NCI-H460 (cell line): ENCODE data around the gene TIGIT. TPM values are rescaled to one million over a fixed set of nuclear protein-coding genes. Genes with fewer than 3 reads are reported as not detected.

Experiments
- DNase-seq: peaks from one replicate; pipeline ENCODE4 v3.0.0-alpha.2; 2016; ENCODE audit warnings: low read depth; ENCODE audit errors: extremely low read depth
- total RNA-seq: library from RNA; depleted of rRNA; stranded (reverse); fragments of >200 nt; shearing (Covaris generic); gene quantifications from 2 replicates; pipeline ENCODE4 v1.2.3, GENCODE V29; 2014; rRNA removed

The TIGIT gene
- total RNA-seq, 1 experiment from 2014 or later, result not detected

- no peak for DNase-seq
These were observed 56.9 kb downstream of the TIGIT start for GRCh38 chr3:114350690-114351089.

DNA sequence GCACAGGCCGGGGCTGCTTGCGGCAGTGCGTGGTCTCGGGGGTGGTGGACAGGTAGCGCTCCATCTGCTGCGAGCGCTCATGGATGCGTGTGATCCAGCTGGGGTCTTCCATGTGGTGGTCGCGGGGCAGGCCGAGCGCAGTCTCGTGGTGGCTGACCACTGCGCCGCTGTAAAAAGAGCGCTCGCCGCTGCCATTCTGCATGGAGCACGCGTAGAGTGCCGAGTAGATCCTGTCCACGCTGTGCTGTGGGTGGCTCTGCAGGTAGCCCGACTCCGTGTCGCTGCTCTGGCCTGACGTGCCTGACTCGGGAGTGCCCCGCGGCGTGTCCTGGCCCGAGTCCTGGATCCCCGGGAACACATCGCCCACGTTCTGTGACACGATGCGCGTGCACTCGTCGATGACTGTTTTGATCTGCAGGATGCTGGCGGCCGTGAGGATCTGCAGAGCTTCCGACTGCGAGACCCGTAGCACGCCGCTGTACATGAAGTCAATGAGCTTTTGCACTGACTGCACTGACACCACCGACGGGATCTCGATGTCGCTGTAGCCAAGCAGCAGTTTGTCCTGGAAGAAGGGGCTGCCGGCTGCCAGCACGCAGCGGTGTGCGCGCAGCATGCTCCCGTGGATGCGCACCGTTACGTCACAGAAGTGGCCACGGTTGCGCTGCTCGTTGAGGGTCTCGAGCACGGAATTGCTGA is 57.4 kb downstream of the TIGIT start:
- no peak for DNase-seq

- DNase-seq, result no peak
These were observed 58.0 kb downstream of the TIGIT start for GRCh38 chr3:114351822-114352145.

DNA sequence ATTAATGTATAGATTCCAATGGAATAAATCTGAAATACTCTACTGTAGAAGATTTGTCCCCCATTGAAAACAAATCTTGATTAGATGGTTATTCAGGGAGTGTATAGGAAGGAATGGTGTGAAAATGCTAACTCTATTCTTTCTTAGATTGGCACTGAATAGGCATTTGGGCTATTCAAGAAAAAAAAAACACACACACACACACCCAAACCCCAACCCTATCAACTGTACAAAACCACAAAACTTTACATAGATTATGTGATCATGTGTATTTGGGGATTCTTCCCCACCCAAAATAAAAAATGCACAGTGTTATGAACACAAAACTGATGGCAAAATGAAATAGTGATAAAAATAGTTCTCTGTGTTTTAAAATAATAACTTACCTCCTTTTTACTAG is 61.8 kb downstream of the TIGIT start:
- no peak for DNase-seq

DNA sequence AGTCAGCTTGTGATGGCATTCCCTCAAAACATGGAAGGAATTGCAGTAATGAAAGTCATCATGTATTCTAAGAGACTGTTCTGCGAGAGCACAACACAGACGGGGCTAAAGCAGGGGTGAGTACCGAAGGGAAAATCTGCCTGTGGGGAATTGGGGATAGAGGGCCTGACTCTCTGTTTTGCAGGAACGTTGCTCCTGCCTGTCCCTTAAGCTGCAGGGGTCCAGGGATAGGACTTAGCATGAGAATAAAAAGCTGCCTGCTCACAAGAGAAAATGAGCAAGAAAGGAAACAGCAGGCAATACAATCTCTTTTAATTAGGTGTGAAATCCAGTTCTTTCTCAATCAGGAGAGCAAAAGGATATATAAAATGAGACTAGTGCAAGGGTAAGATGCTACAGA is 62.2 kb downstream of the TIGIT start:
- DNase-seq, result no peak

DNA sequence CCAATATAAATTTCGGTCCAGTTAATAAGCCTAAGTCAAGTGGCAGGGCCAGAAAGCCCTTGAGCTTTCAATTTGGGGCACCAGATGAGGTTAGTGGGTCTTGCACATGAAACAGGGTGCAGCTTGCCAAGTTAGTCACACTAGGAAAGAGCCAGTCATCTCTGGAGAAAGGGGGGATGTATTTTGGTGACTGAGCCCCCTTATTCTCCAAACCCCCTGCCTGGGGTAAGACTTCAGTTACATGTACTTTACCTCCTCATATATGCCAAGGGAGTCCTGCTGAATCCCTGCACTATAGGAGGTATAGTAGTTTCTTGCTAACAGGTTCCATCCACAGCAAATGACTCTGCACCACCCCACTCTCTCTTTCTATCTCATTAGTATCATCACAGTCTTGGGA is 62.7 kb downstream of the TIGIT start:
- DNase-seq, result no peak

Other genes starting within 250 kb of the TIGIT start
- 1.7 and 2.2 TPM in 2 replicates for gene CCDC191, start 237.5 kb upstream of the TIGIT start, total RNA-seq
- gene QTRT2, start 237.3 kb upstream of the TIGIT start, total RNA-seq, result 19.9 and 23.6 TPM in 2 replicates
- not detected in 2 replicates for gene DRD3, start 115.0 kb upstream of the TIGIT start, total RNA-seq
- not detected in 2 replicates for gene ZNF80, start 56.5 kb upstream of the TIGIT start, total RNA-seq